GM12878 (cell line): ENCODE measurements around the gene ZNF22. TPM values are rescaled to one million over a fixed set of nuclear protein-coding genes. Genes with fewer than 3 reads are reported as not detected.

Experiments
- ATAC-seq: fragments of 200-7000 bp; cut with Tn5 transposase; 3 replicates; pipeline ENCODE4 v1.9.1; 2020; ENCODE audit warnings: mild to moderate bottlenecking, moderate library complexity
- BruUV-seq: library from RNA; stranded (reverse); fragments of 400-500 nt; replicated peaks from 2 replicates; lab custom pipeline; 2021; lab: Mats Ljungman, UMichigan
- CTCF ChIA-PET: fragments of 300-600 bp; sonication (Branson Sonifier 250); formaldehyde crosslinking; extraction: SDS; loops from one replicate; lab custom pipeline; 2021; ENCODE audit warnings: inconsistent platforms; lab: Yijun Ruan, JAX
- POLR2A ChIA-PET: fragments of 350-600 bp; formaldehyde crosslinking; extraction: SDS; loops from one replicate; lab custom pipeline; 2021; ENCODE audit warnings: inconsistent platforms; lab: Charles Lee
- RAD21 ChIA-PET: fragments of 300-600 bp; sonication (Branson Sonifier 250); formaldehyde crosslinking; loops from one replicate; lab custom pipeline; 2023; ENCODE audit warnings: antibody characterized with exemption; ENCODE audit not compliant: unreplicated experiment; lab: Charles Lee
- SMC1A ChIA-PET: fragments of 300-600 bp; sonication (Branson Sonifier 250); formaldehyde crosslinking; loops from one replicate; lab custom pipeline; 2023; ENCODE audit not compliant: unreplicated experiment, uncharacterized antibody; lab: Charles Lee
- DNase-seq: peaks from one replicate; pipeline ENCODE4 v3.0.0-alpha.2; 2011; ENCODE audit warnings: low read depth, low spot score
- FAIRE-seq: peaks from 3 replicates; lab custom pipeline; 2011; peaks lifted over from hg19 to GRCh38; lab: Jason Lieb, UNC
- H2AFZ ChIP-seq: 2 replicates; pipeline ENCODE4 v1.6.0; 2011; ENCODE audit warnings: low read depth, low read length, control low read depth; ENCODE audit not compliant: control insufficient read depth
- H3K27ac ChIP-seq: 2 replicates; pipeline ENCODE4 v1.5.1; 2011; ENCODE audit warnings: control low read depth; ENCODE audit not compliant: control insufficient read depth, insufficient read depth
- H3K27me3 ChIP-seq, 2 experiments: replicated peaks in 1 of 2; 2 replicates each; pipeline versions ENCODE4 v1.6.0 to v1.6.1; 2011; ENCODE audit warnings: low read length in 1 of 2; ENCODE audit not compliant: control insufficient read depth in 2 of 2, insufficient read depth in 2 of 2
- H3K36me3 ChIP-seq, 2 experiments: 2 replicates each; pipeline ENCODE4 v1.5.1; 2011; ENCODE audit warnings: low read length in 1 of 2; ENCODE audit not compliant: control insufficient read depth in 2 of 2, insufficient read depth in 2 of 2
- H3K4me1 ChIP-seq: 2 replicates; pipeline ENCODE4 v1.6.1; 2011; ENCODE audit warnings: mild to moderate bottlenecking, low read length, moderate library complexity, mixed read lengths; ENCODE audit not compliant: control insufficient read depth, insufficient read depth
- H3K4me2 ChIP-seq: 2 replicates; pipeline ENCODE4 v1.6.0; 2011; ENCODE audit warnings: control low read depth; ENCODE audit not compliant: control insufficient read depth, insufficient read depth
- H3K4me3 ChIP-seq: fragments of 200-600 bp; sonication (generic); 2 replicates; pipeline ENCODE4 v1.5.1; 2016
- H3K79me2 ChIP-seq: 2 replicates; pipeline ENCODE4 v1.6.0; 2011; ENCODE audit warnings: low read length; ENCODE audit not compliant: control insufficient read depth, insufficient read depth
- H3K9ac ChIP-seq: 2 replicates; pipeline ENCODE4 v1.8.0; 2011; ENCODE audit warnings: low read length, control low read depth, mixed read lengths; ENCODE audit not compliant: control insufficient read depth, insufficient read depth
- H3K9me3 ChIP-seq: replicated peaks from 3 replicates; pipeline ENCODE4 v1.5.1; 2011; ENCODE audit warnings: mild to moderate bottlenecking, low read length; ENCODE audit not compliant: control insufficient read depth, insufficient read depth
- H4K20me1 ChIP-seq: 2 replicates; pipeline ENCODE4 v1.6.0; 2011; ENCODE audit not compliant: control insufficient read depth, insufficient read depth
- BCL11A ChIP-seq: IDR thresholded peaks from 2 replicates; pipeline ENCODE4 v1.6.1; 2011; ENCODE audit warnings: low read depth, low read length
- CBX5 ChIP-seq: sonication (generic); IDR thresholded peaks from 2 replicates; pipeline ENCODE4 v1.6.1; 2016; ENCODE audit warnings: low read depth, moderate library complexity, mild to moderate bottlenecking, inconsistent platforms
- CEBPB ChIP-seq, 2 experiments: fragments of 150-350 bp in 1 of 2; IDR thresholded peaks; 2 replicates each; pipeline ENCODE4 v1.6.1; 2012 to 2014; ENCODE audit warnings: low read depth in 2 of 2, low read length in 2 of 2, borderline replicate concordance in 1 of 2, inconsistent platforms in 1 of 2
- CHD1 ChIP-seq: IDR thresholded peaks from 2 replicates; pipeline ENCODE4 v1.6.1; 2012; ENCODE audit warnings: low read depth, low read length, improper control_type of control experiment
- CREM ChIP-seq: IDR thresholded peaks from 2 replicates; pipeline ENCODE4 v1.6.1; 2014; ENCODE audit warnings: antibody characterized with exemption, low read depth
- EGR1 ChIP-seq, 2 experiments: IDR thresholded peaks; 1 replicate in 1 of 2; 2 replicates in 1 of 2; pipeline ENCODE4 v1.6.1; 2011 to 2012; ENCODE audit warnings: low read depth in 2 of 2, low read length in 2 of 2, borderline replicate concordance in 1 of 2, mild to moderate bottlenecking in 1 of 2, moderate library complexity in 1 of 2
- EZH2 ChIP-seq: IDR thresholded peaks from 2 replicates; pipeline ENCODE4 v1.6.1; 2012; ENCODE audit warnings: low read depth, mild to moderate bottlenecking, control low read depth, inconsistent platforms, low read length, borderline replicate concordance; ENCODE audit not compliant: control insufficient read depth
- KDM1A ChIP-seq: fragments of 200-600 bp; sonication (generic); IDR thresholded peaks from 2 replicates; pipeline ENCODE4 v1.6.1; 2016; ENCODE audit warnings: borderline replicate concordance
- MXI1 ChIP-seq: fragments of 150-350 bp; IDR thresholded peaks from 2 replicates; pipeline ENCODE4 v1.6.1; 2011; ENCODE audit warnings: low read depth, mild to moderate bottlenecking, inconsistent platforms, low read length, improper control_type of control experiment
- MYC ChIP-seq: IDR thresholded peaks from 2 replicates; pipeline ENCODE4 v1.6.1; 2011; ENCODE audit warnings: mild to moderate bottlenecking, low read length, moderate library complexity, inconsistent platforms; ENCODE audit not compliant: insufficient read depth, insufficient replicate concordance, insufficient read length, severe bottlenecking
- NFIC ChIP-seq: IDR thresholded peaks from 2 replicates; pipeline ENCODE4 v1.6.1; 2012; ENCODE audit warnings: low read depth, mild to moderate bottlenecking, inconsistent platforms, low read length, moderate library complexity
- NFYA ChIP-seq: IDR thresholded peaks from 2 replicates; pipeline ENCODE4 v1.6.1; 2011; ENCODE audit warnings: low read depth, mild to moderate bottlenecking, low read length, improper control_type of control experiment, borderline replicate concordance
- RBBP5 ChIP-seq: fragments of 200-600 bp; sonication (generic); conservative IDR thresholded peaks from 2 replicates; pipeline ENCODE4 v1.6.1; 2016
- RUNX3 ChIP-seq: IDR thresholded peaks from 2 replicates; pipeline ENCODE4 v1.6.1; 2012; ENCODE audit warnings: low read length, inconsistent platforms
- TCF7 ChIP-seq: IDR thresholded peaks from 2 replicates; pipeline ENCODE4 v1.6.1; 2014; ENCODE audit warnings: antibody characterized with exemption, borderline replicate concordance
- in situ Hi-C: fragments of 300-500 bp; cut with MboI; formaldehyde crosslinking; loops from 9 replicates; pipeline ENCODE4 v1.14.3; 2018; ENCODE audit warnings: mixed read lengths
- intact Hi-C: fragments of 100-400 bp; cut with micrococcal nuclease; formaldehyde crosslinking; loops from one replicate; pipeline ENCODE4 v1.14.2; 2022; ENCODE audit not compliant: unreplicated experiment
- polyA plus RNA-seq, 11 experiments: library from polyadenylated mRNA; depleted of rRNA in 4 of 11; unstranded in 6 of 11; stranded (reverse) in 5 of 11; fragments of >200 nt; fragmentation: Nextera tagmentation in 4 of 11; fragmentation: Illumina TruSeq in 1 of 11; extraction: Ambion mirVana in 4 of 11; extraction: Trizol in 1 of 11; gene quantifications; 1 replicate in 1 of 11; 2 replicates in 10 of 11; pipeline versions ENCODE4 v1.2.1 to v1.2.3, GENCODE V29; 2011 to 2016; ENCODE audit warnings: inconsistent platforms in 2 of 11, missing spikeins in 2 of 11, low read depth in 1 of 11
- total RNA-seq, 4 experiments: library from RNA; depleted of rRNA in 3 of 4; stranded (reverse); fragments of >200 nt in 3 of 4; fragmentation: Illumina TruSeq in 1 of 4; extraction: Trizol in 1 of 4; gene quantifications; 2 replicates each; pipeline versions ENCODE4 v1.2.1 to v1.2.3, GENCODE V29; 2013 to 2021
- TF ChIP-seq, protein P1 (sequence below): fragments of 450-650 bp; formaldehyde crosslinking; IDR thresholded peaks from 2 replicates; pipeline ENCODE4 v1.4.0; 2020; ENCODE audit warnings: mild to moderate bottlenecking, moderate library complexity
- TF ChIP-seq, protein P2 (sequence below): fragments of 150-350 bp; IDR thresholded peaks from 2 replicates; pipeline ENCODE4 v1.6.1; 2016; ENCODE audit warnings: low read depth, low read length

ZNF22 gene
- total and polyA plus RNA-seq, 10 of the 15 experiments (the other 5 are each of a cell fraction or from before 2014, with no cell fraction given), result 31.1 to 74.4 (median 43.8) TPM

DNA sequence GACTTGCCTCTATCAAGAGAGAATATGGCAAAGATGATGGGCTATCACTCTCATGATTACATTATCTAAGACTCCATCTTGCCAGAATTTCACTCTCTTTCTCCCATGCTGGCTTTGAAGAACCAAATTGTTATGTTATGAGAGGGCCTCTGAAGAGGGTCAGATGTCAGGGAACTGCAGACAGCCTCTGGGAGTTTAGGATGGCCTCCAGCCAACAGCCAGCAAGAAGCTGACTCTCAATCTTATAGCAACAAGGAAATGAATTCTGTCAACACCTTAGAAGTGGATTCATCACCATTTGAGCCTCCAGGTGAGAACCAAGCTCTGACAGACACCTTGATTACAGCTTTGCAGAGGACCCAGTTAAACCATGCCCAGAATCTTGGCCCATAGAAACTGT lies 33.6 kb downstream of the ZNF22 start (continued):
- TF ChIP-seq, protein P1, sequence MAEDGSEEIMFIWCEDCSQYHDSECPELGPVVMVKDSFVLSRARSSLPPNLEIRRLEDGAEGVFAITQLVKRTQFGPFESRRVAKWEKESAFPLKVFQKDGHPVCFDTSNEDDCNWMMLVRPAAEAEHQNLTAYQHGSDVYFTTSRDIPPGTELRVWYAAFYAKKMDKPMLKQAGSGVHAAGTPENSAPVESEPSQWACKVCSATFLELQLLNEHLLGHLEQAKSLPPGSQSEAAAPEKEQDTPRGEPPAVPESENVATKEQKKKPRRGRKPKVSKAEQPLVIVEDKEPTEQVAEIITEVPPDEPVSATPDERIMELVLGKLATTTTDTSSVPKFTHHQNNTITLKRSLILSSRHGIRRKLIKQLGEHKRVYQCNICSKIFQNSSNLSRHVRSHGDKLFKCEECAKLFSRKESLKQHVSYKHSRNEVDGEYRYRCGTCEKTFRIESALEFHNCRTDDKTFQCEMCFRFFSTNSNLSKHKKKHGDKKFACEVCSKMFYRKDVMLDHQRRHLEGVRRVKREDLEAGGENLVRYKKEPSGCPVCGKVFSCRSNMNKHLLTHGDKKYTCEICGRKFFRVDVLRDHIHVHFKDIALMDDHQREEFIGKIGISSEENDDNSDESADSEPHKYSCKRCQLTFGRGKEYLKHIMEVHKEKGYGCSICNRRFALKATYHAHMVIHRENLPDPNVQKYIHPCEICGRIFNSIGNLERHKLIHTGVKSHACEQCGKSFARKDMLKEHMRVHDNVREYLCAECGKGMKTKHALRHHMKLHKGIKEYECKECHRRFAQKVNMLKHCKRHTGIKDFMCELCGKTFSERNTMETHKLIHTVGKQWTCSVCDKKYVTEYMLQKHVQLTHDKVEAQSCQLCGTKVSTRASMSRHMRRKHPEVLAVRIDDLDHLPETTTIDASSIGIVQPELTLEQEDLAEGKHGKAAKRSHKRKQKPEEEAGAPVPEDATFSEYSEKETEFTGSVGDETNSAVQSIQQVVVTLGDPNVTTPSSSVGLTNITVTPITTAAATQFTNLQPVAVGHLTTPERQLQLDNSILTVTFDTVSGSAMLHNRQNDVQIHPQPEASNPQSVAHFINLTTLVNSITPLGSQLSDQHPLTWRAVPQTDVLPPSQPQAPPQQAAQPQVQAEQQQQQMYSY, result no peak

DNA sequence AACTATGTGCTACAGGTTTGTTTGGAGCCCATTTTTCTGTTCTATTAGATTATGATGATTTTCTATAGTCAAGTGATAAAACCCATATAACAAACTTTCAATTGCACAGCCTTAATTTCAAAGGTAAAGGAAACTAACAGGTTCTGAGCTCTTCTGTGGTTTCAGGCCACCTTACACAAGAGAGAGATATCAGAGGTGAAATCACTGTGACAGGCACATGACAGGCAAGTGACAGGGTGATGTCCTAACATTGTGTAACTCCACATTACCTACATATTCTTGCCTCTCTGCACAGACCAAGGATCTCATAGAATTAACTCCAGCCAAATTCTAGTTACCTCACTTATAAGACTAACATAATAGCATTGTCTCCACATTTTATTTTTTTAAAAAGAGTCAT lies 35.0 kb downstream of the ZNF22 start:
- H3K4me1 ChIP-seq, result no peaks in the 10 kb centered on the region
- ChIA-PET RAD21 (no interaction called here), CTCF (interaction anchor here (0.7 kb wide), 1 partner anchor 21 kb away, joined by 3 read pairs; no protein-coding TSS in a partner anchor), SMC1A (no interaction called here), POLR2A (no interaction called here)
- H3K27ac ChIP-seq, result no peak overlapping the region
- ATAC-seq, result no peak
- no peaks in the 10 kb centered on the region for H3K79me2 ChIP-seq
- intact Hi-C loops, result no loop called here
- no peak overlapping the region for H2AFZ ChIP-seq
- H3K36me3 ChIP-seq, result no peaks in the 10 kb centered on the region
- H4K20me1 ChIP-seq, result no peaks in the 10 kb centered on the region
- H3K9me3 ChIP-seq, result no peaks in the 10 kb centered on the region
- no peak overlapping the region for H3K9ac ChIP-seq
- H3K27me3 ChIP-seq, result no peaks in the 10 kb centered on the region
- in situ Hi-C loops, result no loop called here
- H3K4me3 ChIP-seq, result no peak overlapping the region
- TF ChIP-seq CREM (no peak), KDM1A (no peak), TCF7 (no peak), NFIC (no peak), CHD1 (no peak), MYC (no peak), CEBPB (IDR thresholded peaks at IDR 0.05; ENCODE audit: borderline replicate concordance in 1 of 2, low read depth in 2 of 2, low read length in 2 of 2) (no peak), CBX5 (no peak), RBBP5 (no peak), RUNX3 (no peak), EGR1 (IDR thresholded peaks at IDR 0.05; ENCODE audit: borderline replicate concordance in 1 of 2, low read depth in 2 of 2, low read length in 2 of 2) (no peak), BCL11A (no peak), MXI1 (no peak), EZH2 (no peak), NFYA (no peak)
- TF ChIP-seq, protein P2, sequence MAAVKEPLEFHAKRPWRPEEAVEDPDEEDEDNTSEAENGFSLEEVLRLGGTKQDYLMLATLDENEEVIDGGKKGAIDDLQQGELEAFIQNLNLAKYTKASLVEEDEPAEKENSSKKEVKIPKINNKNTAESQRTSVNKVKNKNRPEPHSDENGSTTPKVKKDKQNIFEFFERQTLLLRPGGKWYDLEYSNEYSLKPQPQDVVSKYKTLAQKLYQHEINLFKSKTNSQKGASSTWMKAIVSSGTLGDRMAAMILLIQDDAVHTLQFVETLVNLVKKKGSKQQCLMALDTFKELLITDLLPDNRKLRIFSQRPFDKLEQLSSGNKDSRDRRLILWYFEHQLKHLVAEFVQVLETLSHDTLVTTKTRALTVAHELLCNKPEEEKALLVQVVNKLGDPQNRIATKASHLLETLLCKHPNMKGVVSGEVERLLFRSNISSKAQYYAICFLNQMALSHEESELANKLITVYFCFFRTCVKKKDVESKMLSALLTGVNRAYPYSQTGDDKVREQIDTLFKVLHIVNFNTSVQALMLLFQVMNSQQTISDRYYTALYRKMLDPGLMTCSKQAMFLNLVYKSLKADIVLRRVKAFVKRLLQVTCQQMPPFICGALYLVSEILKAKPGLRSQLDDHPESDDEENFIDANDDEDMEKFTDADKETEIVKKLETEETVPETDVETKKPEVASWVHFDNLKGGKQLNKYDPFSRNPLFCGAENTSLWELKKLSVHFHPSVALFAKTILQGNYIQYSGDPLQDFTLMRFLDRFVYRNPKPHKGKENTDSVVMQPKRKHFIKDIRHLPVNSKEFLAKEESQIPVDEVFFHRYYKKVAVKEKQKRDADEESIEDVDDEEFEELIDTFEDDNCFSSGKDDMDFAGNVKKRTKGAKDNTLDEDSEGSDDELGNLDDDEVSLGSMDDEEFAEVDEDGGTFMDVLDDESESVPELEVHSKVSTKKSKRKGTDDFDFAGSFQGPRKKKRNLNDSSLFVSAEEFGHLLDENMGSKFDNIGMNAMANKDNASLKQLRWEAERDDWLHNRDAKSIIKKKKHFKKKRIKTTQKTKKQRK, result no peak
- TF ChIP-seq, all 136 proteins: peak for 0
- no TSS peak for BruUV-seq
- no peak overlapping the region for H3K4me2 ChIP-seq
- DNase-seq (no peak), FAIRE-seq (no peak)
